ENCODE measurements around the gene GALNTL6. TPM values are rescaled to one million over a fixed set of nuclear protein-coding genes. Genes with fewer than 3 reads are reported as not detected.

The GALNTL6 gene
- total and polyA plus RNA-seq, 7 experiments from 2014 or later: not detected

DNA sequence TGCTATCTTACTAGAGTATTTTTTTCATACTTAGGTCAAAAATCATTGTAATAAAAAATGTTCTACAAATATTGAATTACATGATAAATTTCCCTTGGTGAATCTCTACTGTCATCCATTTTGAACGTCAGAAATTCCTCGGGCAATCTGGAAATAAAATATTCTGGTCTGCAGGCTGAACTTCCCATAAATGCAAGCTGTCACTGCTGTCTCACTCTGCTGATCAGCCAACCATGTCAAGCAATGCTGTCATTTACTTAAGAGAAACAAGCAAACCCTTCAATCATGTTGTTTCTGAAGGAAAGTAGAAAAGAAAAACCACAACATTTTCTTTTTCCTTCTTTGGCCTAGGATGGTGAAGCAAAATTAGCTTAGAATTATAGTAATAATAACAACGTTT, 841.3 kb downstream of the GALNTL6 start:
- H3K9me3 ChIP-seq (ENCODE audit: control insufficient read depth in 2 of 3, low read length in 3 of 3): no peaks in the 10 kb centered on the region
- no peaks in the 10 kb centered on the region for H3K36me3 ChIP-seq (ENCODE audit: control insufficient read depth in 2 of 3, insufficient read depth in 3 of 3, low read length in 3 of 3)
- intact Hi-C loops (cut with micrococcal nuclease): no loop called here
- H3K4me3 ChIP-seq (ENCODE audit: low read length): no peak overlapping the region
- no peak overlapping the region for H3K27ac Mint-ChIP-seq
- CTCF ChIA-PET: no interaction called here
- no peaks in the 10 kb centered on the region for H3K27me3 Mint-ChIP-seq
- H3K9me3 Mint-ChIP-seq: peaks cover 0 to 4% (median 0%) of the 10 kb centered on the region in 11 donors
- POLR2A ChIA-PET: no interaction called here
- H3K27me3 ChIP-seq (ENCODE audit: control insufficient read depth in 2 of 2, insufficient read depth in 2 of 2, low read length in 2 of 2): no peaks in the 10 kb centered on the region
- DNase-seq (no peak), ATAC-seq (no peak)
- no peak overlapping the region for H3K4me3 Mint-ChIP-seq
- H3K36me3 Mint-ChIP-seq: no peaks in the 10 kb centered on the region
- no peaks in the 10 kb centered on the region for H3K4me1 Mint-ChIP-seq
- H3K4me1 ChIP-seq (ENCODE audit: control insufficient read depth in 2 of 2, insufficient read depth in 2 of 2, low read length in 2 of 2): no peaks in the 10 kb centered on the region
- no peak overlapping the region for H3K27ac ChIP-seq (ENCODE audit: low read depth, low read length)

DNA sequence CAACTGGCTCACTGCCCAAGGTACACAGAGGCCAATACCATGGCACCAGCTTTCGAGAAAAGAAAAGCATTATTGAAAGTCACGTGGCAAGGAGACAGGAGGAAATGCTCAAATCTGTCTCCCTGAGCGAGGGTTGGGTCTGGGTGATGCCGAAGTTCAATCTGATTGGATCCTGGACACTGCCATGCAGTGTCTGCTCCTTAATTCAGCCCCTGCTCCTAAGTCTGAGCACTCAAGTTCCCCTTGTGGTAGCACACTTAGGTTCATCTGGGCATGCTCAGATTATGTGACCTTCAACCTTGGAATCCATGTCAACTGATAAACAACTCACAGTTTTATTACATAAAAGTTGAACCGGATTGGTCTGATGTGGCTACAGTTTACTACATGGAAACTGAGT, 842.9 kb downstream of the GALNTL6 start:
- H3K4me3 ChIP-seq (ENCODE audit: low read length): no peak overlapping the region
- no peaks in the 10 kb centered on the region for H3K27me3 Mint-ChIP-seq
- DNase-seq (no peak), ATAC-seq (no peak)
- ChIA-PET POLR2A (no interaction called here), CTCF (no interaction called here)
- no peaks in the 10 kb centered on the region for H3K36me3 Mint-ChIP-seq
- H3K27me3 ChIP-seq (ENCODE audit: control insufficient read depth in 2 of 2, insufficient read depth in 2 of 2, low read length in 2 of 2): no peaks in the 10 kb centered on the region
- H3K9me3 Mint-ChIP-seq: peaks cover 0 to 4% (median 0%) of the 10 kb centered on the region in 11 donors
- H3K4me1 Mint-ChIP-seq: no peaks in the 10 kb centered on the region
- H3K27ac ChIP-seq (ENCODE audit: low read depth, low read length): no peak overlapping the region
- intact Hi-C loops (cut with micrococcal nuclease): no loop called here
- no peak overlapping the region for H3K4me3 Mint-ChIP-seq
- H3K9me3 ChIP-seq (ENCODE audit: control insufficient read depth in 2 of 3, low read length in 3 of 3): no peaks in the 10 kb centered on the region
- H3K27ac Mint-ChIP-seq: no peak overlapping the region
- no peaks in the 10 kb centered on the region for H3K36me3 ChIP-seq (ENCODE audit: control insufficient read depth in 2 of 3, insufficient read depth in 3 of 3, low read length in 3 of 3)
- no peaks in the 10 kb centered on the region for H3K4me1 ChIP-seq (ENCODE audit: control insufficient read depth in 2 of 2, insufficient read depth in 2 of 2, low read length in 2 of 2)

DNA sequence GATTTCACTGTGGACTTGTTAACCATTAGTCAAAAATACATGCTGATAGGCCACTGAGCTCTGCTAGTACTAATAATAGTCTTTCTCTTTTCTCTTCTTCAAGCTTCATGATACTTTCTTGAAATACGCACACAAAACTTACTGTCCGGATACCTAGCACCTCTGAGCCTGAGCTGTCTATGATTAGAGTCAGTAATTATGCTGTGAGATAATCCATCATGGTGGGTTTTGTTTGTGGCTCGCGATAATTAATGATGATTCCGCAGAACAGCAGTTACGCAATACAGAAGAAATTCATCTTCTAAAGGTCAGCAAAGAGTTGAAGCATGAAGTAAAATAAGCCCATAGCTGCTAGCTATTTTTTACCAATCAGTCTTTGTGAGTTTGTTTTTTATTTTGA, 843.9 kb downstream of the GALNTL6 start:
- Mint-ChIP-seq H3K27ac (no peak overlapping the region), H3K27me3 (no peaks in the 10 kb centered on the region), H3K36me3 (no peaks in the 10 kb centered on the region), H3K4me3 (no peak overlapping the region), H3K9me3 (peaks cover 0 to 4% (median 0%) of the 10 kb centered on the region in 11 donors), H3K4me1 (no peaks in the 10 kb centered on the region)
- no peak overlapping the region for H3K27ac ChIP-seq (ENCODE audit: low read depth, low read length)
- ChIA-PET CTCF (no interaction called here), POLR2A (no interaction called here)
- no peaks in the 10 kb centered on the region for H3K9me3 ChIP-seq (ENCODE audit: control insufficient read depth in 2 of 3, low read length in 3 of 3)
- DNase-seq (no peak), ATAC-seq (no peak)
- intact Hi-C loops (cut with micrococcal nuclease): no loop called here
- no peak overlapping the region for H3K4me3 ChIP-seq (ENCODE audit: low read length)
- H3K27me3 ChIP-seq (ENCODE audit: control insufficient read depth in 2 of 2, insufficient read depth in 2 of 2, low read length in 2 of 2): no peaks in the 10 kb centered on the region
- H3K36me3 ChIP-seq (ENCODE audit: control insufficient read depth in 2 of 3, insufficient read depth in 3 of 3, low read length in 3 of 3): no peaks in the 10 kb centered on the region
- H3K4me1 ChIP-seq (ENCODE audit: control insufficient read depth in 2 of 2, insufficient read depth in 2 of 2, low read length in 2 of 2): no peaks in the 10 kb centered on the region

DNA sequence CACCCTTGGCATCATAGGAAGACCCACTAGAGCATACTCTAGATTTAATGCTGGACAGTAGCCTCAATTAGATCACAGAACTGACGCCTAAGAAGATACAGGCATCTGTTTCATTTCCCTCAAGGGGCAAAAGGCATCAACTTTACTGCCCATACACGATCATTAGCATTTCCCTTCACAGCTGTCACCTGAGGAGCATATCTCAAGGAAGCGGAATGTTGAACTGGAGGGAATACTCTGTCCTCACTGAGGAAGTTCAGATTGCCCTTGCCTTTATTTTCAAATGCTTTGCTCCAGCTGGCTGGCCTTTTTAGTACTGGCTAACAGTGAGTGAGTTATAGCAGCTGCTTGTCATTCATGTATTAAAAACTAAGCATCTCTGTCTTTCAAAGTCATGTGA, 847.0 kb downstream of the GALNTL6 start:
- ATAC-seq (no peak), DNase-seq (no peak)
- no peaks in the 10 kb centered on the region for H3K27me3 ChIP-seq (ENCODE audit: control insufficient read depth in 2 of 2, insufficient read depth in 2 of 2, low read length in 2 of 2)
- POLR2A ChIA-PET: no interaction called here
- H3K4me3 ChIP-seq (ENCODE audit: low read length): no peak overlapping the region
- no peak overlapping the region for H3K4me3 Mint-ChIP-seq
- CTCF ChIA-PET: no interaction called here
- H3K4me1 Mint-ChIP-seq: peaks cover 0 to 1% (median 0%) of the 10 kb centered on the region in 7 donors
- no peak overlapping the region for H3K27ac Mint-ChIP-seq
- H3K9me3 ChIP-seq (ENCODE audit: control insufficient read depth in 2 of 3, low read length in 3 of 3): no peaks in the 10 kb centered on the region
- H3K9me3 Mint-ChIP-seq: peaks cover 0 to 7% (median 0%) of the 10 kb centered on the region in 11 donors
- no peaks in the 10 kb centered on the region for H3K36me3 ChIP-seq (ENCODE audit: control insufficient read depth in 2 of 3, insufficient read depth in 3 of 3, low read length in 3 of 3)
- intact Hi-C loops (cut with micrococcal nuclease): no loop called here
- H3K36me3 Mint-ChIP-seq: no peaks in the 10 kb centered on the region
- no peaks in the 10 kb centered on the region for H3K4me1 ChIP-seq (ENCODE audit: control insufficient read depth in 2 of 2, insufficient read depth in 2 of 2, low read length in 2 of 2)
- H3K27ac ChIP-seq (ENCODE audit: low read depth, low read length): no peak overlapping the region
- H3K27me3 Mint-ChIP-seq: no peaks in the 10 kb centered on the region

DNA sequence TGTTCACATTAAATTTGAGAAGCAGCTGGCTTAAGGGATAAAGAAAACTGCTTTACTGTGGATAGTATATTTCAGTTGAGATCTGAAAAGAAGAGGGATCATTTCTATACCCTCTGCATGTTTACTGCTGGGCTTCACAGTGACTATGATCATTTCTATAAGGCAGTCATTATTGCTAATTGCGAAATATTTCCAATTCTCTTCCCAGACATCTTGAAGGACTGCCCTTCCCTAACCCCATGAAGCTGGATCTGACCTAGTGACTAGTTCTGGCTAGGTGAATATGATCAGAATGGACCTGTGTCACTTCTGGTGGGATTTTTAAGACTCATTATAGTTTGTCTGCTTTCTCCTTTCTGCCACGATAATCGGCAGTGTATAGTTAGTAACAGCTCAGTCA, 848.9 kb downstream of the GALNTL6 start:
- CTCF ChIA-PET: no interaction called here

DNA sequence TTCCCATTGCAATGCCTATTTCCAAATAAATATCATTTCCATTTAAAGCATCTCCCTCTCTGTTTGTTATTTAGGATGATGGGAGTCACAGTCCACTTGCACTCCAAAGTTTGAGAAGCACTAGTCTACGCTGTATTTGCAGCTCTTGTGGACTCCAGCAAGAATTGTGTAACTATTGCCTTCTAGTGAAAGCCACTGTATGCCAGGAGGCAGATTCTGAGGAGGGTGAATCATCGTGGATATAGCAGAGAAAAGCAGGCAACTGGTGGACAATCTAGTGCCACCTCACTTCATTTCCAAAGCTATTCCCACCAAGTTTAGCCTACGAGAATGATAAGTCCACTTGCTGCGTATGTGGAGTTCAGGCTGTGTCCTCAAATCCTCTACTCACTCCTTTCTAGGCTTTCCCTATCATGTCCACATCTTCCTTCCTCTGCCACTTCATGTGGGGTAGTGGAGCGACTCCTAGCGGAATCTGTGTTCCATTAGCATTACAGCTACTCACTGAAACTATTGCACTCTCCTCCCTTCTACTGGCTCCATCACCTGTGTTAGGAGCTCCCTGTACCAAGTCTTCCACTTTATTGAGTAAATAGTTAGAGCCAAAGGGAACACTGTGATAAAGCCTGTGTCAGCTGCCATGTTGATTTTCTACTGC, 853.6 kb downstream of the GALNTL6 start:
- intact Hi-C loops (cut with micrococcal nuclease): no loop called here
- Histone ChIP-seq H3K27me3 (ENCODE audit: control insufficient read depth in 2 of 2, insufficient read depth in 2 of 2, low read length in 2 of 2) (no peaks in the 10 kb centered on the region), H3K4me1 (ENCODE audit: control insufficient read depth in 2 of 2, insufficient read depth in 2 of 2, low read length in 2 of 2) (no peaks in the 10 kb centered on the region), H3K27ac (ENCODE audit: low read depth, low read length) (no peak overlapping the region), H3K9me3 (ENCODE audit: control insufficient read depth in 2 of 3, low read length in 3 of 3) (no peaks in the 10 kb centered on the region), H3K4me3 (ENCODE audit: low read length) (no peak overlapping the region), H3K36me3 (ENCODE audit: control insufficient read depth in 2 of 3, insufficient read depth in 3 of 3, low read length in 3 of 3) (no peaks in the 10 kb centered on the region)
- POLR2A ChIA-PET: no interaction called here
- DNase-seq (no peak), ATAC-seq (no peak)
- no peak overlapping the region for H3K4me3 Mint-ChIP-seq
- peaks cover 0 to 24% (median 0%) of the 10 kb centered on the region in 11 donors for H3K9me3 Mint-ChIP-seq
- peaks cover 0 to 1% (median 0%) of the 10 kb centered on the region in 7 donors for H3K4me1 Mint-ChIP-seq
- H3K27me3 Mint-ChIP-seq: no peaks in the 10 kb centered on the region
- no peaks in the 10 kb centered on the region for H3K36me3 Mint-ChIP-seq
- H3K27ac Mint-ChIP-seq: no peak overlapping the region
- CTCF ChIA-PET: no interaction called here

More for the DNA sequence above, 848.9 kb downstream of the GALNTL6 start:
- H3K9me3 Mint-ChIP-seq: peaks cover 0 to 19% (median 0%) of the 10 kb centered on the region in 11 donors
- H3K27me3 Mint-ChIP-seq: no peaks in the 10 kb centered on the region
- H3K36me3 Mint-ChIP-seq: no peaks in the 10 kb centered on the region
- no peaks in the 10 kb centered on the region for H3K9me3 ChIP-seq (ENCODE audit: control insufficient read depth in 2 of 3, low read length in 3 of 3)
- no peaks in the 10 kb centered on the region for H3K4me1 ChIP-seq (ENCODE audit: control insufficient read depth in 2 of 2, insufficient read depth in 2 of 2, low read length in 2 of 2)
- intact Hi-C loops (cut with micrococcal nuclease): no loop called here
- ATAC-seq (no peak), DNase-seq (no peak)
- H3K27ac Mint-ChIP-seq: no peak overlapping the region
- H3K4me3 ChIP-seq (ENCODE audit: low read length): no peak overlapping the region
- H3K36me3 ChIP-seq (ENCODE audit: control insufficient read depth in 2 of 3, insufficient read depth in 3 of 3, low read length in 3 of 3): no peaks in the 10 kb centered on the region
- no peak overlapping the region for H3K27ac ChIP-seq (ENCODE audit: low read depth, low read length)
- POLR2A ChIA-PET: no interaction called here
- H3K4me1 Mint-ChIP-seq: peaks cover 0 to 1% (median 0%) of the 10 kb centered on the region in 7 donors
- no peaks in the 10 kb centered on the region for H3K27me3 ChIP-seq (ENCODE audit: control insufficient read depth in 2 of 2, insufficient read depth in 2 of 2, low read length in 2 of 2)
- H3K4me3 Mint-ChIP-seq: no peak overlapping the region

DNA sequence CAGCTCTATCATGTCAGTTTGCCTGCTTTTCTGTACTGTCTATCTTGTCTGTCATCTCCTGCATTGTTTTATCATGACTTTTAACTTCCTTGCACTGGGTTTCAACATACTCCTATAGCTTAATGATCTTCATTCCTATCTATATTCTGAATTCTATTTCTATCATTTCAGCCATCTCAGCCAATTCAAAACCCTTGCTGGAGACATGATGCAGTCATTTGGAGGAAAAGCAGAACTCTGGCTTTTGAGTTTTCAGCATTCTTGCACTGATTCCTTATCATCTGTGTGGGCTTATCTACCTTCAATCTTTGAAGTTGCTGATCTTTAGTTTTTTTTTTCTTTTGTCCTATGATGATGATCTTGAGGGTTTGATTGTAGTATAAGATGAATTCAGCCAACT, 861.6 kb downstream of the GALNTL6 start:
- peaks cover 0 to 4% (median 0%) of the 10 kb centered on the region in 5 donors for H3K27me3 Mint-ChIP-seq
- no peaks in the 10 kb centered on the region for H3K27me3 ChIP-seq (ENCODE audit: control insufficient read depth in 2 of 2, insufficient read depth in 2 of 2, low read length in 2 of 2)
- no peaks in the 10 kb centered on the region for H3K4me1 ChIP-seq (ENCODE audit: control insufficient read depth in 2 of 2, insufficient read depth in 2 of 2, low read length in 2 of 2)

More for the DNA sequence above, 861.6 kb downstream of the GALNTL6 start:
- H3K9me3 ChIP-seq (ENCODE audit: control insufficient read depth in 2 of 3, low read length in 3 of 3): no peaks in the 10 kb centered on the region
- DNase-seq (no peak), ATAC-seq (no peak)
- Mint-ChIP-seq H3K4me1 (no peaks in the 10 kb centered on the region), H3K36me3 (no peaks in the 10 kb centered on the region), H3K9me3 (peaks cover 0 to 33% (median 3%) of the 10 kb centered on the region in 11 donors), H3K27ac (no peak overlapping the region), H3K4me3 (no peak overlapping the region)
- CTCF ChIA-PET: no interaction called here
- intact Hi-C loops (cut with micrococcal nuclease): no loop called here
- H3K36me3 ChIP-seq (ENCODE audit: control insufficient read depth in 2 of 3, insufficient read depth in 3 of 3, low read length in 3 of 3): no peaks in the 10 kb centered on the region
- no peak overlapping the region for H3K27ac ChIP-seq (ENCODE audit: low read depth, low read length)
- H3K4me3 ChIP-seq (ENCODE audit: low read length): no peak overlapping the region
- POLR2A ChIA-PET: no interaction called here

All from naive thymus-derived CD4-positive, alpha-beta T cell (primary cell).